GM11168 (cell line): ENCODE results near the gene TARS2.

ENCODE experiments used
- in situ Hi-C: fragments of 300-500 bp; cut with MboI; formaldehyde crosslinking; loops from one replicate; pipeline ENCODE4 v1.12.0; 2022; ENCODE audit warnings: low sequenced_read_pairs; ENCODE audit not compliant: unreplicated experiment

The TARS2 gene

GRCh38 chr1:150553392-150554085 lies 66.3 kb downstream of the TARS2 start:
- in situ Hi-C loops: no loop called here

DNA sequence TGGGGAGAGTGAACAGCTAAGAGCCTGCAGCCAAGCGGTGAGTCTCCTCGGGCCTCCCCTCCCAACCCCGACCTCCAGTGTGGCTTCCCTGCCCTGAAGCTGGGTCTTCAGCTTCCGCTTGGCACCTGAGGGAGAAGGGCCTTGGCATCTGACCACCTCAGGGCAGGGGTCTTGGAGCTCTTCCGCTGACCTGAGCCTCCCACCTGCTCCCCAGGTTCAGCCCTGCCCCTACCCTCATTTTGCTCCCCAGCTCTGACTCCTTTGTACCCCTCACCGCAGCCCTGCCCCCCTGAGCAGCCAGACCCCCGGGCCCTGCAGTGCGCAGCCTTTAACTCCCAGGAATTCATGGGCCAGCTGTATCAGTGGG lies 66.8 kb downstream of the TARS2 start:
- in situ Hi-C loops: no loop called here

GRCh38 chr1:150555198-150555970 lies 68.2 kb downstream of the TARS2 start:
- in situ Hi-C loops: no loop called here

GRCh38 chr1:150555971-150556865 lies 69.0 kb downstream of the TARS2 start:
- in situ Hi-C loops: no loop called here

GRCh38 chr1:150557065-150557600 lies 69.9 kb downstream of the TARS2 start:
- in situ Hi-C loops: no loop called here
